A549 (cell line): Measurements from ENCODE around the gene TRMT1.

Experiments
- GATA3 ChIP-seq: IDR thresholded peaks from 2 replicates; pipeline ENCODE4 v1.6.1; 2012; ENCODE audit warnings: borderline replicate concordance
- POLR2A ChIP-seq: IDR thresholded peaks from 2 replicates; pipeline ENCODE4 v1.6.1; 2012; ENCODE audit warnings: mild to moderate bottlenecking, low read length

DNA sequence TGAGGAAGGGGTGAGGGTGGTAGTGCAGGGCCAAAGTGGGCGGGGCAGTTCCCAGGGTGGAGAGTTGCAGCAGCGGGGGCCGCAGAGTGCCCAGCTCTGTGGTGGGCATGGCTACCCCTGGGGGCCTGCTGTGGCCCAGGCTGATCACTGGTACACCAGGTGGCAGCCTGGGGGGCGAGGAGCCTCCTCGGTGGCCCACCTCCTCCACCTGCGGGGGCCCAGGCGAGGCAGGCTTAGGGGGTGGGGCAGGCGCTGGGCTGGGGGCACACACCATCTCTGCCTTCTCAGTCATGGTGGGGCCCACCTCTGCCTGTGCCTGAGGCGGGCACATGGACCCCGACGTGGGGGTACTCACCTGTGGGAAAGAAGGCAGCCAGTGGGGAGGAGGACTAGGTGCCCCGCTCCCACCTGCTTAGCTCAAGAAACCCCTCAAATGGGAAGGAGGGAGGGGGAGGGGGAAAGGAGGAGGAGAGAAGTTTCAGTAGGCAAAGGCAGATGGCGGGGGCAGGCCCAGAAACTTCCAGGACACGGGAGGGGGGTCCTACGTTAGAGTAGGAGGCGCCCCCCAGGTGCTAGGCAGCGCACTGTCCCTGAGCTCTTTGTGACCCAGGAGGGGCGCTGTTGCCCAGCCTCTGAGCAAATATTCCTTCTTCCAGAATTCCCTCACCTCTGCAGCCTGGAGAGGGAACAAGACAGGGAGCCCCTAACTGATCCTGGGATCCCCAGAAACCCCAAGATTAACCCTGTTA, 15.5 kb downstream of the TRMT1 start:
- no peak for TF ChIP-seq POLR2A
- TF ChIP-seq GATA3, result no peak
